ENCODE results near the gene TBL3.

Gene TBL3

DNA sequence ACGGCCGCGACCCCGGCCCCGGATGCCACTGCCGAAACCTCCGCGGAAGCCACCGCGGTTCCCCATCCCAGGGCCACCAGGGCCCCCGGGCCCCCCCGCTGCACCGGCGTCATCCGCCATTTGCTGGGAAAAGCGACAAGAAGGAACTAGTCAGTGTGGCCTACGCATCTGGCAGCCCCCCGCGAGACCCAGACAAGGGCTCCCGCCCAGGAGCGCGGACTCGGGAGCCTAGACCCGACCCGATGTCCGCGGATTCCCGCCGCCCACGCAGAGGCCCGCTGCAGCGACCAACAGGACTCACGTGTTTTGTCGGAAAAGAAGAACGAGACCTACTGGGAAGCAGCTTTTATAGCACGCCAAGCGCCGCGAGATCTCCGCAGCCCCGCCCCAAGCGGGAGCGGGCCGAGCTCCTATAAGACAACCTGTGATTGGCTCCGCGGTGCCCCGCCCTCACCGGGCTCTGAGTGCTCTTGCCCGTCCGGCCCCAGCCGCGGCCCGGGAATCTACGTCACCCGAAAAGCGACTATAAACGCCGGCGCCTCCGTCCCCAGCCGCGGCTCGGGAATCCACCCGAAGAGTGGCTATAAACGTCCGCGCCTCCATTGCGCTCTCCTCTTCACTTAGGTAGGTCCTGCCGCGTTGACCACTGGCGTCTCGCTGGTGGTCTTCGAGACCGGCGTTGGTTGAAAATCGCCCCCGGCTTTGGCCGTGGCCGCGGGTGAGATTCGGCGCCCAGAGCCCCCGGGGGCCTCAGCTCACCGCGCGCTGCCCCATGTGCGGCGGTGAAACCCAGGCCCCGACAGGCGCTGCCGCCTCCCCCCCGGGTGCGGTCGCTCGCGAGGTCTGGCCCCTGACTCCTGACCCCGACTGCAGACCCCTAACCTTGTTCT, 7.1 kb upstream of the TBL3 start, which contains the start of gene RPS2 (continued):
- TF ChIP-seq ZNF629 (tag by site-specific recombination; IDR thresholded peaks at IDR 0.05) (peak; percentile 85), ZNF623 (tag by site-specific recombination; IDR thresholded peaks at IDR 0.05) (peak; percentile 24; the same call in 1 of the 2 replicates), ZNF280D (tag by site-specific recombination; IDR thresholded peaks at IDR 0.05) (no peak), ZNF174 (tag by site-specific recombination; IDR thresholded peaks at IDR 0.05) (no peak), ZNF843 (tag by site-specific recombination; IDR thresholded peaks at IDR 0.05) (0 out of 2 replicates have a peak, but pooled peaks have one; percentile 28), ZNF639 (tag by site-specific recombination; IDR thresholded peaks at IDR 0.05) (peak; percentile 71), HOXC10 (CRISPR knock-in tag; IDR thresholded peaks at IDR 0.05) (no peak), ZNF549 (tag by site-specific recombination; IDR thresholded peaks at IDR 0.05) (no peak), ZNF776 (tag by site-specific recombination; IDR thresholded peaks at IDR 0.05; ENCODE audit: borderline replicate concordance) (no peak; the same call in 1 of the 2 replicates), EGR2 (tag by site-specific recombination; IDR thresholded peaks at IDR 0.05; ENCODE audit: low read depth) (peak; percentile 85), ZNF366 (tag by site-specific recombination; conservative IDR thresholded peaks at IDR 0.05) (peak; percentile 88), ZBTB11 (tag by site-specific recombination; conservative IDR thresholded peaks at IDR 0.05; ENCODE audit: low read depth) (peak; percentile 47), YY1 (tag by site-specific recombination; IDR thresholded peaks at IDR 0.05) (peak; percentile 83), REPIN1 (tag by site-specific recombination; IDR thresholded peaks at IDR 0.05; ENCODE audit: low read depth) (peak; percentile 63; the same call in 1 of the 2 replicates), ZNF26 (tag by site-specific recombination; IDR thresholded peaks at IDR 0.05) (no peak), GLIS2 (tag by site-specific recombination; IDR thresholded peaks at IDR 0.05) (peak; percentile 59), ZNF561 (tag by site-specific recombination; IDR thresholded peaks at IDR 0.05; ENCODE audit: borderline replicate concordance) (peak; percentile 77), ZNF239 (tag by site-specific recombination; IDR thresholded peaks at IDR 0.05) (peak; percentile 64; the same call in 1 of the 2 replicates), SETDB1 (IDR thresholded peaks at IDR 0.05; ENCODE audit: insufficient read length, low read length) (no peak), ZFP41 (tag by site-specific recombination; IDR thresholded peaks at IDR 0.05; ENCODE audit: borderline replicate concordance) (no peak), KLF9 (tag by site-specific recombination; IDR thresholded peaks at IDR 0.05; ENCODE audit: low read depth) (peak; percentile 69), ZNF24 (tag by site-specific recombination; IDR thresholded peaks at IDR 0.05) (0 out of 2 replicates have a peak, but pooled peaks have one; percentile 45), ZIC2 (tag by site-specific recombination; IDR thresholded peaks at IDR 0.05) (0 out of 2 replicates have a peak, but pooled peaks have one; percentile 35), ZNF777 (tag by site-specific recombination; IDR thresholded peaks at IDR 0.05; ENCODE audit: borderline replicate concordance) (no peak), OSR2 (tag by site-specific recombination; IDR thresholded peaks at IDR 0.05) (peak; percentile 31; the same call in 1 of the 2 replicates), ZSCAN30 (tag by site-specific recombination; IDR thresholded peaks at IDR 0.05) (peak; percentile 94), ZNF580 (tag by site-specific recombination; IDR thresholded peaks at IDR 0.05) (0 out of 2 replicates have a peak, but pooled peaks have one; percentile 38)
- TF ChIP-seq, protein P1, sequence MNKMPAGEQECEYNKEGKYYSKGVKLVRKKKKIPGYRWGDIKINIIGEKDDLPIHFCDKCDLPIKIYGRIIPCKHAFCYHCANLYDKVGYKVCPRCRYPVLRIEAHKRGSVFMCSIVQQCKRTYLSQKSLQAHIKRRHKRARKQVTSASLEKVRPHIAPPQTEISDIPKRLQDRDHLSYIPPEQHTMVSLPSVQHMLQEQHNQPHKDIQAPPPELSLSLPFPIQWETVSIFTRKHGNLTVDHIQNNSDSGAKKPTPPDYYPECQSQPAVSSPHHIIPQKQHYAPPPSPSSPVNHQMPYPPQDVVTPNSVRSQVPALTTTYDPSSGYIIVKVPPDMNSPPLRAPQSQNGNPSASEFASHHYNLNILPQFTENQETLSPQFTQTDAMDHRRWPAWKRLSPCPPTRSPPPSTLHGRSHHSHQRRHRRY (tag by site-specific recombination; IDR thresholded peaks at IDR 0.05): 0 out of 2 replicates have a peak, but pooled peaks have one; percentile 43

Measured in HEK293 (cell line).